Transverse colon (tissue), 4 donors: Measurements from ENCODE around the gene FDPS.

Source experiments
- CTCF ChIP-seq, 5 experiments: fragments of 200-600 bp in 3 of 5; fragments of 450-650 bp in 2 of 5; sonication (generic) in 3 of 5; IDR thresholded peaks; 1 replicate in 2 of 5; 2 replicates in 3 of 5; pipeline ENCODE4 v1.5.1; 2016 to 2017; ENCODE audit warnings: antibody characterized with exemption in 5 of 5, inconsistent platforms in 3 of 5, mild to moderate bottlenecking in 2 of 5, moderate library complexity in 1 of 5
- EP300 ChIP-seq: sonication (generic); formaldehyde crosslinking; IDR thresholded peaks from one replicate; pipeline ENCODE4 v1.6.1; 2017; ENCODE audit warnings: antibody characterized with exemption, low read depth
- POLR2A ChIP-seq: fragments of 450-650 bp; IDR thresholded peaks from one replicate; pipeline ENCODE4 v1.6.1; 2016; ENCODE audit warnings: antibody characterized with exemption, mild to moderate bottlenecking, moderate library complexity
- POLR2AphosphoS5 ChIP-seq, 3 donors: sonication (generic); formaldehyde crosslinking; IDR thresholded peaks; one replicate each; pipeline ENCODE4 v1.6.1; 2016; ENCODE audit warnings: antibody characterized with exemption in 3 of 3

- no peak for TF ChIP-seq POLR2AphosphoS5 (IDR thresholded peaks at IDR 0.05)
- no peak for TF ChIP-seq CTCF (IDR thresholded peaks at IDR 0.05)
- TF ChIP-seq POLR2A: no peak
- no peak for TF ChIP-seq EP300
These were observed 16.9 kb downstream of the FDPS start for GRCh38 chr1:155325603-155325893.
